ENCODE data around the gene TSPAN17.

GRCh38 chr5:176608937-176609723 is 38.2 kb upstream of the TSPAN17 start:
- TF ChIP-seq, protein P1, sequence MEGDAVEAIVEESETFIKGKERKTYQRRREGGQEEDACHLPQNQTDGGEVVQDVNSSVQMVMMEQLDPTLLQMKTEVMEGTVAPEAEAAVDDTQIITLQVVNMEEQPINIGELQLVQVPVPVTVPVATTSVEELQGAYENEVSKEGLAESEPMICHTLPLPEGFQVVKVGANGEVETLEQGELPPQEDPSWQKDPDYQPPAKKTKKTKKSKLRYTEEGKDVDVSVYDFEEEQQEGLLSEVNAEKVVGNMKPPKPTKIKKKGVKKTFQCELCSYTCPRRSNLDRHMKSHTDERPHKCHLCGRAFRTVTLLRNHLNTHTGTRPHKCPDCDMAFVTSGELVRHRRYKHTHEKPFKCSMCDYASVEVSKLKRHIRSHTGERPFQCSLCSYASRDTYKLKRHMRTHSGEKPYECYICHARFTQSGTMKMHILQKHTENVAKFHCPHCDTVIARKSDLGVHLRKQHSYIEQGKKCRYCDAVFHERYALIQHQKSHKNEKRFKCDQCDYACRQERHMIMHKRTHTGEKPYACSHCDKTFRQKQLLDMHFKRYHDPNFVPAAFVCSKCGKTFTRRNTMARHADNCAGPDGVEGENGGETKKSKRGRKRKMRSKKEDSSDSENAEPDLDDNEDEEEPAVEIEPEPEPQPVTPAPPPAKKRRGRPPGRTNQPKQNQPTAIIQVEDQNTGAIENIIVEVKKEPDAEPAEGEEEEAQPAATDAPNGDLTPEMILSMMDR (IDR thresholded peaks at IDR 0.05), result no peak
- no peak for TF ChIP-seq POLR2A (IDR thresholded peaks at IDR 0.05)
